ENCODE results near the gene PDE4D. TPM values are rescaled to one million over a fixed set of nuclear protein-coding genes. Genes with fewer than 3 reads are reported as not detected.
A peak's percentile ranks its signal among the peaks of the same experiment; 100 is the strongest.

PDE4D gene
- total RNA-seq, 1 experiment from 2014 or later: 3.6 TPM

DNA sequence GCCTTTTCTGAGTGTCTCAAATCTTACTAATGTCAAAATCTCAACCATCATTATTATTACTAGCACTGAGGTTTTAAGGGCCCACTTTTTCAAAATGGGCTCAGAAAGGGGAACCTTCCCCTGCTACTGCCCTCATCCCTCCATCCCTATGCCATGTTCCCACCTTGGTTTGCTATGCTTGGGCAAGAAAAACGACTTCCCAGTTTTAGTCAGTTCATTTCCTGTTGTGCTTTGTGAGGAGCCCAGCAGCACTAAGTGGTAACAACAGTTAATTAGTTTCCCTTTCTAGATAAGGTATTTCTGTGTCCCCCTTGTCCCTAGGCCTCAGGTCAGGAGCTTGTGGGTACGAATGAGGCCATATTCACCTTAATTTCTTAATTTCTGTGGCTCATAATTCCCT, 715.5 kb downstream of the PDE4D start:
- intact Hi-C loops (cut with micrococcal nuclease): no loop called here
- no peak for TF ChIP-seq EZH2 (IDR thresholded peaks at IDR 0.05; ENCODE audit: low read length, unreplicated experiment)
- TF ChIP-seq, protein P1, sequence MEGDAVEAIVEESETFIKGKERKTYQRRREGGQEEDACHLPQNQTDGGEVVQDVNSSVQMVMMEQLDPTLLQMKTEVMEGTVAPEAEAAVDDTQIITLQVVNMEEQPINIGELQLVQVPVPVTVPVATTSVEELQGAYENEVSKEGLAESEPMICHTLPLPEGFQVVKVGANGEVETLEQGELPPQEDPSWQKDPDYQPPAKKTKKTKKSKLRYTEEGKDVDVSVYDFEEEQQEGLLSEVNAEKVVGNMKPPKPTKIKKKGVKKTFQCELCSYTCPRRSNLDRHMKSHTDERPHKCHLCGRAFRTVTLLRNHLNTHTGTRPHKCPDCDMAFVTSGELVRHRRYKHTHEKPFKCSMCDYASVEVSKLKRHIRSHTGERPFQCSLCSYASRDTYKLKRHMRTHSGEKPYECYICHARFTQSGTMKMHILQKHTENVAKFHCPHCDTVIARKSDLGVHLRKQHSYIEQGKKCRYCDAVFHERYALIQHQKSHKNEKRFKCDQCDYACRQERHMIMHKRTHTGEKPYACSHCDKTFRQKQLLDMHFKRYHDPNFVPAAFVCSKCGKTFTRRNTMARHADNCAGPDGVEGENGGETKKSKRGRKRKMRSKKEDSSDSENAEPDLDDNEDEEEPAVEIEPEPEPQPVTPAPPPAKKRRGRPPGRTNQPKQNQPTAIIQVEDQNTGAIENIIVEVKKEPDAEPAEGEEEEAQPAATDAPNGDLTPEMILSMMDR (conservative IDR thresholded peaks at IDR 0.05; ENCODE audit: low read depth, low read length): no peak
- TF ChIP-seq EZH2phosphoT487 (IDR thresholded peaks at IDR 0.05; ENCODE audit: borderline replicate concordance, low read length): no peak
- no peak overlapping the region for H3K4me3 ChIP-seq (ENCODE audit: low read length)
- no peaks in the 10 kb centered on the region for H3F3A ChIP-seq (ENCODE audit: low read length, unreplicated experiment)
- no TSS peak for BruUV-seq (replicated peaks)
- no peaks in the 10 kb centered on the region for H3K27me3 ChIP-seq (ENCODE audit: low read length)
- no peak overlapping the region for H3K27ac ChIP-seq (ENCODE audit: low read length)
- H3K9me2 ChIP-seq (replicated peaks; ENCODE audit: low read length): no peaks in the 10 kb centered on the region
- no peak overlapping the region for H3K4me2 ChIP-seq (ENCODE audit: low read length)
- H3K9ac ChIP-seq (ENCODE audit: low read length): no peak overlapping the region
- no peaks in the 10 kb centered on the region for H3K79me2 ChIP-seq (ENCODE audit: low read length)
- H4K20me1 ChIP-seq (ENCODE audit: low read length): no peaks in the 10 kb centered on the region
- no peak for ATAC-seq
- H2AFZ ChIP-seq (ENCODE audit: low read length): no peak overlapping the region
- no peak for DNase-seq
- H3K4me1 ChIP-seq (ENCODE audit: insufficient read depth, low read length): no peaks in the 10 kb centered on the region
- ChIA-PET CTCF (no interaction called here), POLR2A (ENCODE audit: unreplicated experiment) (no interaction called here)
- no peaks in the 10 kb centered on the region for H3K9me3 ChIP-seq (ENCODE audit: low read length)
- H3K36me3 ChIP-seq (ENCODE audit: low read depth, low read length): no peaks in the 10 kb centered on the region

DNA sequence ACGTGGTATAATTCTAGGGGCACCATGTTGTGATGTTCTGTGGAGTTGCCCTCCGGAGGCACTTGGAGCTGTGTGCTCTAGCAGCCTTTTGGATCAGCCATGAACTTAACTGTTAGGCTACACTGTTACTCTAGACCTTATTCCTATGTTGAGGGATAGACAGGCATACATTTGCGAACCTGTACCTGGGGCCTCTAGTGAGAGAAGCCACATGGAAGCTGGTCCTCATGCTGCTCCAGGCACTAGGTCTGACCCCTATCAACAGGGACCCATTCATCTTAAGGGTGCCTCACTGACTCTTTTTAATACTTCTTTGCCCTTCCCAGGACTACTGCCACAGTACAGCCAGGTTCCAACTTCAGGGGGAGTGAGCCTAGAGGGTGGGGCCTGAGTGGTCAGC, 715.9 kb downstream of the PDE4D start:
- Histone ChIP-seq H3K9me3 (ENCODE audit: low read length) (no peaks in the 10 kb centered on the region), H3F3A (ENCODE audit: low read length, unreplicated experiment) (no peaks in the 10 kb centered on the region), H3K4me2 (ENCODE audit: low read length) (no peak overlapping the region), H3K27ac (ENCODE audit: low read length) (no peak overlapping the region), H3K9ac (ENCODE audit: low read length) (no peak overlapping the region), H3K27me3 (ENCODE audit: low read length) (no peaks in the 10 kb centered on the region), H3K4me3 (ENCODE audit: low read length) (no peak overlapping the region), H2AFZ (ENCODE audit: low read length) (no peak overlapping the region), H3K36me3 (ENCODE audit: low read depth, low read length) (no peaks in the 10 kb centered on the region), H3K4me1 (ENCODE audit: insufficient read depth, low read length) (no peaks in the 10 kb centered on the region), H3K79me2 (ENCODE audit: low read length) (no peaks in the 10 kb centered on the region), H3K9me2 (replicated peaks; ENCODE audit: low read length) (no peaks in the 10 kb centered on the region), H4K20me1 (ENCODE audit: low read length) (no peaks in the 10 kb centered on the region)
- BruUV-seq (replicated peaks): no TSS peak
- CTCF ChIA-PET: no interaction called here
- intact Hi-C loops (cut with micrococcal nuclease): no loop called here
- no peak for DNase-seq
- POLR2A ChIA-PET (ENCODE audit: unreplicated experiment): no interaction called here
- no peak for ATAC-seq
- TF ChIP-seq EZH2phosphoT487 (IDR thresholded peaks at IDR 0.05; ENCODE audit: borderline replicate concordance, low read length) (no peak), EZH2 (IDR thresholded peaks at IDR 0.05; ENCODE audit: low read length, unreplicated experiment) (no peak)
- TF ChIP-seq, protein P1 (conservative IDR thresholded peaks at IDR 0.05; ENCODE audit: low read depth, low read length): no peak

DNA sequence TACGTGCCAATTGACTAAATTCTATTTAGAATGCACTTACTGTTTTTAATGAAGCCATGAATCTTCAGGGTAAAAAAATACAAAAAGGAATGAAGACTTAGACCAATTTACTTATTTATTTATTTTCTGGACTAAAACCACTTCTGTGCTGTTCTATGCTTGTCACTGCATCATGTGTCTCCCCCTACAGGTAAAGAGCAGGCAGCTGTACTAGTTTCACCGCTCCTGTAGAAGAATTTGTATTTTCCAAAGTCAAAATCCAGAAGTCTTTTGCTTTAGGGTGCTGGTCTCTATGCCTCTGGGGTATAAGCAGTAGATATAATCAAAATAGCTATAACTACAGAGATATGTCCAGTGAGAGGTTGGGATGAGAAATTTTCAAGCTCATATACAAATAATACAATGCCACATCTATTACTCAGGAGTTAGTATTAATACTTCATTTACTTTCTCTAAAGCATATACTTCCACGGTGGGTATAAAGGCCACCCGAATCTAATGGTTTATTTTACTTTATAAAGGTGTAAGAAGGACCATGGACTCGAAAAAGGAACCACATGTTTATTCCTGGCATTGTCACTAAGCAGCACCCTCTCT, 719.2 kb downstream of the PDE4D start:
- TF ChIP-seq EZH2 (IDR thresholded peaks at IDR 0.05; ENCODE audit: low read length, unreplicated experiment) (no peak), EZH2phosphoT487 (IDR thresholded peaks at IDR 0.05; ENCODE audit: borderline replicate concordance, low read length) (no peak)
- TF ChIP-seq, protein P1 (conservative IDR thresholded peaks at IDR 0.05; ENCODE audit: low read depth, low read length): peak; percentile 56
- no peaks in the 10 kb centered on the region for H3K4me1 ChIP-seq (ENCODE audit: insufficient read depth, low read length)

More for the DNA sequence above, 719.2 kb downstream of the PDE4D start:
- POLR2A ChIA-PET (ENCODE audit: unreplicated experiment): no interaction called here
- Histone ChIP-seq H3K4me2 (ENCODE audit: low read length) (no peak overlapping the region), H3K4me3 (ENCODE audit: low read length) (no peak overlapping the region), H3F3A (ENCODE audit: low read length, unreplicated experiment) (no peaks in the 10 kb centered on the region), H3K9me2 (replicated peaks; ENCODE audit: low read length) (no peaks in the 10 kb centered on the region), H3K27ac (ENCODE audit: low read length) (no peak overlapping the region), H2AFZ (ENCODE audit: low read length) (no peak overlapping the region), H3K9me3 (ENCODE audit: low read length) (no peaks in the 10 kb centered on the region), H3K9ac (ENCODE audit: low read length) (no peak overlapping the region), H4K20me1 (ENCODE audit: low read length) (no peaks in the 10 kb centered on the region), H3K36me3 (ENCODE audit: low read depth, low read length) (no peaks in the 10 kb centered on the region), H3K79me2 (ENCODE audit: low read length) (no peaks in the 10 kb centered on the region), H3K27me3 (ENCODE audit: low read length) (no peaks in the 10 kb centered on the region)
- BruUV-seq (replicated peaks): no TSS peak
- CTCF ChIA-PET: interaction anchor here (0.6 kb wide), 1 partner anchor 280 kb away, joined by 3 read pairs; no protein-coding TSS in a partner anchor
- DNase-seq (peak; percentile 19), ATAC-seq (peak; percentile 49; the same call in 1 of the 2 replicates)
- intact Hi-C loops (cut with micrococcal nuclease): loop anchor here (1.0 kb wide), 2 partner anchors 140 to 283 kb away; no protein-coding TSS in a partner anchor
